NT2/D1 (cell line): ENCODE measurements around the gene MEA1.

Source experiments
- SUZ12 ChIP-seq: IDR thresholded peaks from 2 replicates; pipeline ENCODE4 v1.6.1; 2011; ENCODE audit not compliant: insufficient read length, insufficient read depth; ENCODE audit errors: extremely low read depth
- YY1 ChIP-seq: IDR thresholded peaks from 2 replicates; pipeline ENCODE4 v1.6.1; 2011; ENCODE audit not compliant: insufficient read length, insufficient read depth
- ZNF274 ChIP-seq: IDR thresholded peaks from 2 replicates; pipeline ENCODE4 v1.6.1; 2011; ENCODE audit warnings: mild to moderate bottlenecking, low read depth, low read length

DNA sequence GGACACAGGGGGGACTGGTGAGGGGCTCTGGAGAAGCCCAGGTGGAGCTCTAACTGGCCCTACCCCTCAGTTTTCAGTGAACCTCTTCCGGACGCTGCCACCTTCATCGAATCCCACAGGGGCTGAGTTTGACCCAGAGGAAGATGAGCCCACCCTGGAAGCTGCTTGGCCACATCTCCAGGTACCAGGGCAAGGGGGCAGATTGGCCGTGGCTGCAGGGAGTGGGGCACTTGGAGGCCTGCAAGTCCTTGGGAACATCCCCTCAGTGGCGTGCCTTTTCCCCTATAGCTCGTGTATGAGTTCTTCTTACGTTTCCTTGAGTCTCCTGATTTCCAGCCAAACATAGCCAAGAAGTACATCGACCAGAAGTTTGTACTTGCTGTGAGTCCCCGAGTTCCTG is 6.6 kb downstream of the MEA1 start:
- TF ChIP-seq YY1 (no peak), ZNF274 (no peak), SUZ12 (no peak)
